Femur (tissue), 1 donor: Measurements from ENCODE around the gene TNNI2.
"Not testable (repeated sequence)": the region's sequence is repeated elsewhere in the genome, so short reads cannot be mapped to it uniquely, and the experiment has no call there.

Source experiments
- DNase-seq: peaks from one replicate; pipeline ENCODE4 v3.0.0-alpha.2; 2017

TNNI2 gene

DNA sequence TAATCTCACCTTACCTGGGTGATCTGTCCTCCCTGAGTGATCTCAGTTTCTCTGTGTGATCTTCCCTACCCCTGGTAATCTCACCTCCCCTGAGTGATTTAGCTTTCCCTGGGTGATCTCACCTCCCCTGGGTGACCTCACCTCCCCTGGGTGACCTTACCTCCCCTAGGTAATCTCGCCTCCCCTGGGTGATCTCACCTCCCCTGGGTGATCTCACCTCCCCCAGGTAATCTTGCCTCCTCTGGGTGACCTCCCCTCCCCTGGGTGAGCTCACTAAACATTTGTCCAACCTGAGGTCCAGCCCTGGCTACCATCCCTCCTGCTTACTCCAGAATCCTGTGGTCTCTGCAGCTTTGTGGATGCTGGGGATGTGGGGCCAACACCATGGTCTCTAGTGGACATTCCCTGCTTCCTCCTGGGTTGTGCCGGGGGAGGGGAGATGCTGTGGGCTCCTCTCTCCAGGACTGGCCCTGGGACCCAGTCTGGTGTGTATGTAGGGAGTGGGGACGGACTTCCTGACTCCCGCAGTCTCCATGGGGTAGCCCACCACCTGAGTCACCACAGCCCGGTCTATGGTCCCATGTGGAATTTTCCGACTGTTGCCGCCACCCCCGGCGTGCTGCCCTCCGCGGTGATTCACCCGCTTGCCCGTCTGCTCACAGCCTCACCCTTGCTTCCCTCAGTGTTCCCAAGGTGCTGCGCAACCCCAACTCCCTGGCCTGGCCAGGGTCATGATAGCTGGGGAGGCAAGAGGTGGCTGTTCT lies 24.0 kb downstream of the TNNI2 start:
- DNase-seq: no peak

DNA sequence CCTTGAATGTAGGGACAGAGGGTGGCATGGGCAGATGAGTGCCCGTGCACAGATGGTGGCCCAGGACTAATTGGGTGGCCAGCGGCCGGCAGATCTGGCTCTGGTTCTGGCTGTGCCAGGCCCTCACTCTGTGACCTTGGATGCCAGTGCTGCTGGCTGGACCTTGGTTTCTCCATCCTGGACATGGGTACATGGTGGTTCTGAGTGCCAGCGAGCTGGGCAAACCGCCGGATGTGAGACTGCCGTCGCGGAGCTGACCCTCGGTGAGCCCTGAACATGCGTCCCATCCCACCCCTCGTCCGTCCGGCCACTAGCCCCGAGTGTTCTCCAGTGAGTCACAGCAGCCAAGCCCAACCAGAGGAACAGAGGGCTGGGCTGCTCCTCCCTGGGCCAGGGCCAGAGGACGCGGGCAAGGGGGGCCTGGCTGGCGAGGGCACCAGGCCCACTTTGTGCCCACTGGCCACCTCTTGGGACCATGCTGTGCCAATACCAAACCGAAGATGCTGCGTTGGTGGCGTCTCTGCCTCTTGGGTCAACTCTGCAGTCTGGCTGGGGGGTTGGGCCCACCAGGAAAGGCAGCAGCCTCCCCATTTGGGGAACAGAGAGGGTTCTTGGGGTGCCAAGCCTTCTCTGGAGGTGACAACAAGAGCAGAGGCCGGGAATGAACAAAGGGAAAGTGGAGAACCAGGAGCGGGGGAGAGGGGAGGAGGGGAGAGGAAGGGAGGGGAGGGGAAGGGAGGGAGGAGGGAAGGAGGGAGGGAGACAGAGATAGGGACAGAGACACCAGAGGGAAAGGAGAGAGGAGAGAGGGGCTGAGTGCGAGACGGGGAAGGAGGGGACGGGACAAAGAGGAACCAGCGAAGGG lies 24.8 kb downstream of the TNNI2 start:
- peak; percentile 93 for DNase-seq

DNA sequence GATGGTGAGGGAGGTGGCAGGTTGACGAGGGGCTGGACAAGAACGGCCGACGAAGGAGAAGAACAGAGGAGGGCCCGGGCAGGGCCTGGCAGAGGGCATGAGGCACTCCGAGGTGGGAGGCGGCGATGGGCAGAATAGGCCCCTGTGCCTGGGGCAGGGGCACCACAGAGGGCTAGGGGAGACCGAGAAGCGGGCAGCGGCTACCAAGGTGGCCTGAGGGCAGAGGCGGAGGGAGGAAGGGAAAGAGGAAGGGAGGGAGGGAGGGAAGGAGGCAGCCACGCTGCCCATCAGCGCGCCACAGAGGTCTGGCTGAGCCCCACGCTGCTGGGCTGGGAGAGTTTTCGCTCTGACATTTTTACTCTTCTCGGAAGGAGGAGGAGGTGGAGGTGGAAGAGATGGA lies 25.4 kb downstream of the TNNI2 start:
- no peak for DNase-seq

DNA sequence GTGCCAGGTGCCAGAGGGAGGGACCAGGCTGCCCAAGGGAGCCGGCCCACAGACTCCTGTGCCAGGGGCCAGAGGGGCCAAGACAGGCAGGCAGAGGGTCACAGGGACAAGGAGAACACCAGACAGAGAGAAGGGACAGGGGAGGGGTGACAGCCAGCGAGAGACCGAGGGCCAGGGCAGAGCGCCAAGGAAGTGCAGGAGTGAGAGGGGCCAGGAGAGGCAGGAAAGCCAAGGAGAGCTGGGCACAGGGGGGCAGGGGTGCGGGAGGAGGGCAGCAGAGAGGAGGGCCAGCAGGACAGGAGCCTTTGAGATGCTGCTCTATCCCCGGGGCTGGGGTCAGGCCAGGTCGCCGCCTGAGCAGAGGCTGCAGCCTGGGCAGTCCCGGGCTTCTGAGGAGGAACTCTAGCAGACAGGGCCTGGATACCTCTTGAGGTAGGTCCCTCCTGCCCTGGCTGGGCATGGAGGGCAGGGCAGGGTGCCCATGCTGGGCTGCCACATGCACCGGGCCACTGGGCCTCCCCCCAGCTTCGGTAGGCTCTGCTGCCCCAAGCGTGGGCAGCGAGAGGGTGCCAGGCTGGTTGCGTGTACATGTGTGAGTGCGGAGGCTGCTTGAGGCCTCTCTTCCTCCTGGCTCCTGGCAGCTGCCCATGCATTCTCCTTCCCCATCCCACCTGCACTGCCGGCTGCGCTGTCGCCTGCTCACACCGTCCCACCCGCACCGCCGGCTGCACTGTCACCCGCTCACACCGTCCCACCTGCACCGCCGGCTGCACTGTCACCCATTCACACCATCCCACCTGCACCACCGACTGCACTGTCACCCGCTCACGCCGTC lies 26.3 kb downstream of the TNNI2 start:
- peak; percentile 59 for DNase-seq

DNA sequence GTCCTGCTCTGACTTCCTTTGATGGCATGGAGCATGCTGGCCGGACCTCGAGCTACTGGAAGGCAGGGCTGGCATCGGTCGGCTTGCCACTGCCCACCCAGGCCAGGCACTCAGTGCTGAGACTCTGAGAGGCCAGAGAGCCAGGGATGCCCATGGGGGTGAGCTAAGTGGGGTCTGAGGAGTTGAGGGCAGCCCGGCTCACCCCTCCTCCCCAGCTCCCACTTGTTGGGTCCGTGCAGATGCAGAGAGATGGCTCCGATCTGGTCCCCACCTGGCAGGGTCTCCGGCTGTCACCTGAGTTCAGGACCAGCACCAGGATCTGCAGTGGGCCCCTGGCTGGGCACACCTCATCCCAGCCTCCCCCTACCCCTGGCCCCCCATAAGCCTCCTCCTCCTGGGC lies 27.4 kb downstream of the TNNI2 start:
- DNase-seq: no peak

DNA sequence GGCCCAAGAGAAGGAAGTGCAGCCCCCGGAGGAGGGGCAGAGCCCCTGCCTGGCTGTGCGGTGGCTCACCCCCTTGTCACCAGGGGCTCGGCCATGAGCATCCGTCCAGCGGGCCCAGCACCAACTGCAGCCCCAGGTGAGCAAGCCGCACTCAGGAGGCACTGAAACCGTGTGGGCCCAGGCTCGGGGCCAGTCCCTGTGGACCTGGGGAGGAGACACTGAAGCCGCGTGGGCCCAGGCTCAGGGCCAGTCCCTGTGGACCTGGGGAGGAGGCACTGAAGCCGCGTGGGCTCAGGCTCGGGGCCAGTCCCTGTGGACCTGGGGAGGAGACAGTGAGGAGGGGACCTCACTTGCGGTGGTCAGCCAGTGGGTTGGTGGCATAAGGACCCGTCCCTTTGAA lies 28.0 kb downstream of the TNNI2 start:
- no peak for DNase-seq

DNA sequence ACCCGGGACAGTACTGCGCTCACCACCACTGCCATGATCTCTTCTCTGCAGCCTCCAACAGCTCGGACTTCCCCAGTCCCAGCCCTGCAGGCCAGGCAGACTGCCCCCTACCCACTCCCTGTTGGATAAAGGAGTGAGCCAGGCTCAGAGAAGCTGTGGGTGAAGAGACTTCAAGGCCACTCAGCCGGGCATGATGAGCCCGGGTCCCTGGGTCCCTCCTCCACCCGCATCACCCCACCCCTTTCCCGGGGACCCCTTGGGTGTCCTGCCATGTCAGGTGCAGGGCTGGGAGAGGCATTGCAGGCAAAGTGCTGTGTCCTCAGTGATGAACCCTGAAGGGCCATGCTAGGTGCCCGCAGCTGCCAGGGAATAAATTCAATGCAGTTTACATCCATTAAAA lies 28.6 kb downstream of the TNNI2 start:
- no peak for DNase-seq

DNA sequence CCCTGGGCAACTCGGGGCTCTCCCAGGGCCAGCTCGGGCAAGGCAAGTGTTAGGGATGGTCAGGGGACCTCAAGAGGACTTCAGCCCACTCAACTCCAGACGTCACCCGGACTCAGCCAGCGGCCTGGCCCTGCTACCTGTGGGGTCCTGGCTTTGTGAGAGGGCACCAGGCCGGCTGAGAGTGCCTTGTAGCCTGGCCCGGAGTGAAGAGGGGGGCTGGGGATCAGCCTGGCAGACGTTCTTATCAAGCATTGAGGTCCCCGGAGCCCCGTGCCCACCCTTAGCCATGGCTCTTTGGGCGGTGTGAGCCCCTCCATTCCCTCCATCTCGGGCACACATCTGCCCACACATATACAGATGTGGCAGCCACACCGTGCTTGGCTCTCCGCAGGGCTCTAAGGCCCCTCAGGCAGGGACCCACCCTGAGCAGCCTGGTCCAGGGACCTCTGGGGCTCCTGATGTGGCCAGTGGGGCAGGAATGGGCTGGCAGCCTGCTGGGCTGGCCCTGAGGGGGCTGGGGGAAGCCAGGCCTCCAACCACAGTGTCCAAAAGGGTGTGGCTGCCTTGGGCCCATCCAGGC lies 29.4 kb downstream of the TNNI2 start:
- DNase-seq: no peak

DNA sequence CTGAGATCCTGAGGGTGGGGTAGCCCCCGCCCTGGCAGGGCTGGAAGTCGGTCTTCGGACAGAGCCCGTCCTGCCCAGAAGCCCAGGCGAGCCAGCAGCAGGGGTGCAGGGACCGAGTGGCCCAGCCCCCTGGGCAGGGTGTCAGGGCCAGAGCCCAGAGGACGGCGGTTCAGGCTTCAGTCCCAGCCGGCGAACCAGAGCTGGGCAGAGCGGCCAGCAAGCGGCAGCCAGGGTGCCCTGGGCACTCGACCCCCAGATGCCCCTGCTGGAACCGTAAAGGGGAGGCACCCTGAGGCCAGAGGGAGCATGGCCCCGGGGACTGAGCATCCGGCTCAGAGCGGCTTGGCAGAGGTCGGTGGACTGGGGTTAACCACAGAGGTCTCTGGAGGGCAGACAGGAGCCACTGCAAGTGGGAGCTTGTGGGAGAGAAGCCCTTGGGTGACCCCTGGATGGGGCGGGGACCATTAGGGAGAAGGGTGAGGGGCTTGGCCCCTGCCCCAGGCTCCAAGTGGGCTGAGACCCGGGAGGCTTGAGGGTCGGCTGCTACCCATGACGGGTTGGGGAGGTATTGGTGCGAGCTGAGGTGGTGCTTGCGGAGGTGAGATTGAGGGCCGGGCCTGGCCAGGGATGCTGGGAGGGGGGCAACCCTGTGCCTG lies 30.0 kb downstream of the TNNI2 start:
- DNase-seq: no peak

DNA sequence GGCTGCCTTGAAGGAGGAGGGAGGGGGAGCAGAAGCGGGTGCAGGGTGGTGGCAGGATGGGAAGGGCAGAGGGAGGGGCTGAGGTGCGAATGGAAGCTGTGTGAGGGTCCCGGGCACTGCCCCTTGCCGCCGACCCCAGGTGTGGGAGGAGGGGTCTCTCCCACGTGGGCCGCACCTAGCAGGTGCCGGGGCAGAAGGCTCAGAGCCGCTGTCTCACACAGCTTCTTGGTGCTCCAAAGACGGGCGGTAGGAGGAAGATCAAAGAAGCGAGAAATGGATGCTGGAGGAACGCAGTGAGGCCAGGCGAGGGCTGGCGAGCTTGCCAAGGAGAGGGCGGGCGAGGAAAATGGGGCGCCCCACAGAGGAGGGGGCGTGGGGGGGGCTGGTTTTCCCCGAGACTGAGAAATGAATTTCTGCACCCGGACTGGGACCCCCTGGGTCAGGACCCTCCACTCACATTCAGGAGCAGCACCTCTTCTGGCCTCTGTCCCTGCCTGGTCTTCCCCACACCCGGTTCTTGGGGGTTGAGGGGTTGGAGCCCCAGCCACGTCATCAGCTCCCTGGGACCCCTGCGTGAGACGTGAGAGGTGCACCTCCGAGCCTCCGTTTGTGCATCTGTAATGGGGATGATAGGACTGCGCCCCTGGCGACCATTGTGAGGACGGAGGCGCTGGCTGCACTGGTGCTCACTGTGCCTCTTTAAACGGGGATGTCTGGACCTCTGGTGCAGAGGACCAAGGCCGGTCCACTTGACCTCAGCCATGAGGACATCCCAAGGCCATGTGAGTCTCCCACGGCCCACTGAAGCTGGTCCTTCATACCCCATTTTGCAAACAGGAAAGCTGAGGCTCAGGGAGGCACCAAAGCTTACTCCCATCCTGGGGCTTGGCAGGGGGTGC lies 30.9 kb downstream of the TNNI2 start:
- no peak for DNase-seq

DNA sequence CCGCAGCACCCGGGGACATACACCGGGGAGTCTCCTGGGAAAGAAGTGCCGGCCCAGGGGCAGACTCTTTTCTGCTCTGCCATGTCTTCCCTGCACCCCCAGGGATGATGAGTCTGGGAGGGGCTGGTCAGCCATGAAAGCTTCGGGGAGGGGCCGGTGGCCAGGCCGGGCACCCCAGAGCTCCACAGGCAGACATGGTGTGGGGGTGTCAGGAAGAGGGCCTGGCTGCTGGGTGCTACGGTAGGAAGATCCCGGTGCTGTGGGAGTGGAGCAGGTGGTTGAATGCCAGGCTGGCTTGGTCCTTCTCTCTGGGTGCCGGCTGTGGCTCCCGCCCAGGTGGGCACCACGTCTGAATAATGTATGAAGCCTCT lies 31.5 kb downstream of the TNNI2 start:
- no peak for DNase-seq

DNA sequence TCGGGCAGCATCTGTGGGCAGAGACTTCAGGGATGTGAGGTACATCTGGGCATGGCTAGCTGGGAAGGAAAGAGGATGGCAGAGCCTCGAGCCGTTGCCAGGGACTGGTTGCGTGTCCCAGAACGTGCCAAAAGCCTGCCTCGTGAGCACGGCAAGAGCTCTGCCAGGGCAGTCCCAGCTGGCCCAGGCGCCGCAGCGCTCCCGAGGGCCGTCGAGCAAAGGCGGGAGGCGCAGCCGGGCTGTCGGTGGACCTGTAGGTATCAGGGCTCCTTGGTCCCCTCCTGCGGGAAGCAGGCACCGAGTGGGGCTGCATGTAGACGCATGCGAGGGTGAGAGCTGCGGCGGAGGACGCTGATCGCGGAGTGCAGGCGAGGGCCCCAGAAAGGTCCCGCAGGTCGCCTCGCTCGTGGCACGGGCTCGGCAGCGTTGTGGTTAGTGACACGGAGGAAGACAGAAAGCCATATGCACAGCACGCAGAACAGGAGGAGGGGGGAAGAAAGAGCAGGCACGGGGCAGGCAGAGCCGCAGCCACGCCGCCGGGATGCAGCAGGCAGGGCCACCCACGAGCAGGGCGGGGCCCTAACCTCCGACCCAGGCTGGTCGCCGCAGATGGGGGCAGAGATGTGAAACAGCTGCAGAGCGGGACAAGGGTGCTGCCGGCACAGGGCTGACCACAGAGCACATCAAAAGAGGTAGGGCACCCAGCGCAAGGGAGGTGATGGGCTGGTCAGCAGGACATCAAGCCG lies 32.1 kb downstream of the TNNI2 start:
- no peak for DNase-seq

DNA sequence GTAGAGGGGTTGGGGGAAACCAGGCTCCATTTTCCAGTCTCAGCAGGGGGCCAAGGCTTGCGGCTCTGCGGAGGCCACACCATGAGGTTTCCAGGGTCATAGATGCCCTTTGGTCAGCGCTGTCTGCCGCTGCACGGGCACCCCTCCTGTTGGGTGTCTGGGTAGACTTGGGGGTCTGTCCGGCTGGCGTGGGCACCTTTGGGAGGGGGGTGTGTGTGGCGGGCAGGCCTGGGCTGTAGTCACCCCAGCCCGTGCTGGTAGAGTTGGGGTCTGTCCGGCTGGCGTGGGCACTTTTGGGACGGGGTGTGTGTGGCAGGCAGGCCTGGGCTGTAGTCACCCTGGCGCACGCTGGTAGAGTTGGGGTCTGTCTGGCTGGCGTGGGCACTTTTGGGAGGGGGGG lies 32.8 kb downstream of the TNNI2 start:
- DNase-seq: no peak

DNA sequence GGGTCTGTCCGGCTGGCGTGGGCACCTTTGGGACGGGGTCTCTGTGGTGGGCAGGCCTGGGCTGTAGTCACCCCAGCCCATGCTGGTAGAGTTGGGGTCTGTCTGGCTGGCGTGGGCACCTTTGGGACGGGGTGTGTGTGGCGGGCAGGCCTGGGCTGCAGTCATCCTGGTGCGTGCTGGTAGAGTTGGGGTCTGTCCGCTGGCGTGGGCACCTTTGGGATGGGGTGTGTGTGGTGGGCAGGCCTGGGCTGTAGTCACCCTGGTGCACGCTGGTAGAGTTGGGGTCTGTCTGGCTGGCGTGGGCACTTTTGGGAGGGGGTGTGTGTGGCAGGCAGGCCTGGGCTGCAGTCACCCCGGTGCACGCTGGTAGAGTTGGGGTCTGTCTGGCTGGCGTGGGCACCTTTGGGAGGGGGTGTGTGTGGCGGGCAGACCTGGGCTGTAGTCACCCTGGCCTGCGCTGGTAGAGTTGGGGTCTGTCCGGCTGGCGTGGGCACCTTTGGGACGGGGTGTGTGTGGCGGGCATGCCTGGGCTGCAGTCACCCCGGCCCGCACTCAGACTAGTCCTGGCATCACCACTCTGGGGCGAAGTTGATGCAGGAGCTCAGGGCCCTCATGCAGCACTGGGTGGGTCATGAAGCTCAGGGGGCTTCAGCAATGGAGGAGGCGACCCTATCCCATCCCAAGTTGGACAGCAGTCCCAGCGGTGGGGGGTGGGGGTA lies 33.6 kb downstream of the TNNI2 start:
- DNase-seq: no peak

DNA sequence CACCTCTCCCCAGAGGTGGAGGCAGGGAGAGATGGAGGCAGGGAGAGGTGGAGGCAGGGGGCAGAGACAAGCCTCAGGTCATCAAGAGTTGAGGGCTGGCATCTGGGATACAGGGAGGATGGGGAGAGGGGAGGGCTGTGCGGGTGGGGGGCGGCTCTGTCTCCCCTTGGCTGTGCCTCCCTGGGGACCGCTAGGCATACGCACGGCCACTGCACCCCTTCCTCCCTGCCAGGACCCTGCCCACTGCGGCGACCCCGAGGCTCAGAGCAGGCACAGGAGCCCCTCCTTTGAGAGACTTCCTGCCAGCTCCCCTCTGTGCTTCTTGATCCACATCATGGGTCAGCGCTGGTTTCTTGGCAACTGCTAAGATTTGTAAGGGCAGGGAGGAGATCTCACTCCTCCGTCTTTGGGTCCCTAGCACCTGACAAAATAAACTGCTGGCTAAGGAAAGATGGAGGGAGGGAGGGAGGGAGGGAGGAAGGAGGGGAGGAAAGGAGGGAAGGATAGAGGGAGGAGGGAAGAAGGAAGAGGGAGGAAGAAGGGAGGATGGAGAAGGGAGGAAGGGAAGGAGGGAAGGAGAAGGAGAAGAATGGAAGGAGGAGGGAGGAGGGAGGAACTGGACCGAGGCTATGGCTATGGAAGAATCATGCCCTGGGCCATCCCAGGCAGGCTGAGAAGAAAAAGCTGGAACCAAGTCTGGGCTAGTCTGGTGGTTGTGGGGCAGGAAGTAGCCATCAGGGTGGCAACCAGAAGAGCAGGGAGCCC lies 34.4 kb downstream of the TNNI2 start:
- DNase-seq: peak; percentile 60

DNA sequence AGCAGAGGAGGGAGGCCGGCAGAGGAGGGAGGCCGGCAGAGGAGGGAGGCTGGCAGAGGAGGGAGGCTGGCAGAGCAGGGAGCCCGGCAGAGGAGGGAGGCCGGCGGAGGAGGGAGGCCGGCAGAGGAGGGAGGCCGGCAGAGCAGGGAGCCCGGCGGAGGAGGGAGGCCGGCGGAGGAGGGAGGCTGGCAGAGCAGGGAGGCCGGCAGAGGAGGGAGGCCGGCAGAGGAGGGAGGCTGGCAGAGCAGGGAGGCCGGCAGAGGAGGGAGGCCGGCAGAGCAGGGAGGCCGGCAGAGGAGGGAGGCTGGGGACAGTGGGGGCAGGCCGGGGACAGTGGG lies 35.0 kb downstream of the TNNI2 start:
- DNase-seq: not testable (repeated sequence)

DNA sequence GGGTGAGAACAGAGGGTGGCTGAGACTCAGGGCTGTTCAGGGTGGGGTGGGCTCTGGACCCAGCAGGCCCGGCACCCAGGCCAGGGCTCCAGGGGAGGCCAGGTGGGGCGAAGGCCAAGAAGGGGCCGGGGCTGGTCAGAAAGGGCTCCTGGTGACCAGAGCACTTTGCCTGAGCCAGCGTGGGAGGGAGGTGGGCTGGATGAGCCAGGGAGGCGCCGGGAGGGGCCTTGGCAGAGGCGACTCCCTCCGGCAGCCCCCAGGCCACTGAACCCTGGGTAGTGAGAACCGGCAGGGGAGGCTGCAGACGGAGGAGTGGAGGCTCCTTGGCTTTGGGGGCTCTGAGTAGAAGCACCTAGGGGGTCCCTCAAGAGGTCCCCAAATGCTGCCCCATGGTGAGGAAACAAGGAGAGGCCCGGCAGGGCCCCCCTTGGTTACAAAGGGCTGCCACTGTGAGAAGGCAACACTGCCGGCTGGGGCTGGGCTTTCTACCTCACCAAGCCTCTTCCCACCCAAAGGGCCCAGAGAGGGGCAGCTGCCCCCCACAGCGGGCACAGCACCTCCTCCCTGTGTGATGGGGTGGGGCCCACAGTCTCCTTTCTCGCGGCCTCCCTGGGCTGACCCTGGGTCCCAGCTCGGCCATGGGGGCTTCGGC lies 35.8 kb downstream of the TNNI2 start:
- DNase-seq: not testable (repeated sequence)

DNA sequence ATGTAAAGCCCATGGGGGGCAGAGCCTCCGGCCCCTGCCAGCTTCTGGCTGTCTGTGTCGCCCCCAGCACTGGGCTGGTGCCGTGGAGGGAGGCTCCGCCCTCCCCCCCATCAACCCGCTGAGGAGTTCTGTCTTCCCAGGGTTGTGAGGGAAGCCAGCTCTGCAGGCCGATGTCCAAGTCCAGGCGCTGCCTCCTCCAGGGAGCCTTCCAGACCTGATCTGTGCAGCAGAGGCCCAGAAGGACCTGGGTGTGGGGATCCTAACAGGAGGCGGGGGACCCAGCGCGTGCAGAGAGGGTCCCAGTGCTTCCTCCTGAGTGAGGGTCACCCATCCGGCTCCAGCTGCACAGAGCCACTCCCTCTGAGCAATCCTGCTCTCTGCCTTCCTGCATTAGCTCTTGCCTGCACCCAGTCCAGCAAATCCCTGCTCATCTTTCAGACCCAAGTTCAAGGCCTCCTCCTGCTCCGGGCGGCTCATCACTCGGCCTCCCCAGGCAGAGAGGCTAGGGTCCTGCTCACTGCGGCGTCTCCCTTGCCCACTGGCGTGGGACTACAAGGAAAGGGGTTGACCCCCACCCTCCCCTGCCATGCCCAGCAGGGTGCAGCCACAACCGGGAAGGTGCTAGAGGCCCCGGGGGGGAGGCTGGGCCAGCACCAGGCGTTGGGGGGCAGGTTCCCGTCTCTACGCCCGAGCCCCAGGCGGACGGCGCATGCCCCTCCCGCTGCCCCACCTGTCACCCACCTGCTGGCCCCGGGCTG lies 36.5 kb downstream of the TNNI2 start:
- DNase-seq: peak; percentile 53
